Ectodermal cell (in vitro differentiated cells): Measurements from ENCODE around the gene MOG.

Source experiments
- H3K27ac ChIP-seq: 2 replicates; pipeline ENCODE4 v1.7.0; 2013; ENCODE audit warnings: mild to moderate bottlenecking, low read depth, low read length; ENCODE audit not compliant: insufficient read depth, poor library complexity, severe bottlenecking
- H3K27me3 ChIP-seq: 2 replicates; pipeline ENCODE4 v1.7.0; 2013; ENCODE audit warnings: mild to moderate bottlenecking, low read length; ENCODE audit not compliant: insufficient read depth, control insufficient read depth, poor library complexity, severe bottlenecking
- H3K36me3 ChIP-seq: one replicate; pipeline ENCODE4 v1.7.0; 2013; ENCODE audit warnings: low read length; ENCODE audit not compliant: control insufficient read depth, insufficient read depth
- H3K4me1 ChIP-seq: one replicate; pipeline ENCODE4 v1.7.0; 2013; ENCODE audit warnings: low read length; ENCODE audit not compliant: control insufficient read depth, insufficient read depth
- H3K4me3 ChIP-seq: 2 replicates; pipeline ENCODE4 v1.7.0; 2013; ENCODE audit warnings: low read depth, low read length, control low read depth; ENCODE audit not compliant: insufficient read depth
- H3K9me3 ChIP-seq: 2 replicates; pipeline ENCODE4 v1.7.0; 2013; ENCODE audit warnings: mild to moderate bottlenecking, low read length, moderate library complexity; ENCODE audit not compliant: control insufficient read depth
- WGBS, 2 experiments: methylation state at CpG; one replicate each; pipeline ENCODE4 v1.1.7; 2013; ENCODE audit warnings: missing lambda C conversion rate in 2 of 2; 5-methylcytosine and 5-hydroxymethylcytosine counted together

MOG gene

DNA sequence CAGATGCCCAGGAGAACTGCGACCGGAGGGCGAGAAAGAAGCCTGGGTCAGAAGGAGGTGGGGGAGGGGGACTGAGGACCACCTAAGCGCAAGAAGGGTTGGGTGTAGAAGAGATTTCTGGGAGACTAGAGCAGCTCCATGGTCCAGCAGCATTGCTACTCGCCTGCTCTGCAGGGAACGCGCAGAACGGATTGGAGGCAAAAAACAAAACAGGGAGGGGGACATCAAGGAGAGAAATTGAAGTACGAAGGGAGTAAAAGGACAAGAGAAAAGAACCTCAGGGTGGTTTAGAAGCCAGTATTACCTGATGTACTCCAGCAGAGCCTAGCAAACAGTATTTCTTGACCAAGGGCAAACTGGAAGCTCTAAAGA lies 23.4 kb upstream of the MOG start:
- WGBS, 2 experiments = 1% methylated on average over 9 of the region's 9 CpGs

DNA sequence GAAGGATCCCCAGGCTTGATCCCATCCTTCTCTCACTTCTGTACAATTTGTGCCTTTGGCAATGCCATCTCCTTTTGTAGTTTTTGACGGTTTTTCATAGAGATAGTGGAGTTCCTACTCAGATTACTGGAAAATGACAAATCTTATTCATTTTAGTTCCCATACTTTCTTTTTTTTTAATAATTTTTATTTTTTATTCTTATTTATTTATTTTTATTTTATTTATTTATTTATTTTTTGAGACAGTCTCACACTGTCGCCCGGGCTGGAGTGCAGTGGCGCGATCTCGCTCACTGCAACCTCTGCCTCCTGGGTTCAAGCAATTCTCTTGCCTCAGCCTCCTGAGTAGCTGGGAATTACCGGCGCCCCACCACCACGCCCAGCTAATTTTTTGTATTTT lies 19.6 kb upstream of the MOG start:
- Histone ChIP-seq H3K4me1 (no peaks in the 10 kb centered on the region), H3K4me3 (no peak overlapping the region), H3K36me3 (no peaks in the 10 kb centered on the region), H3K9me3 (no peaks in the 10 kb centered on the region), H3K27ac (no peak overlapping the region), H3K27me3 (peaks cover under 1% of the 10 kb centered on the region)
- 92 to 95% methylated on average over 8 to 9 of the region's 9 CpGs for WGBS, 2 experiments

More for the DNA sequence above, 23.4 kb upstream of the MOG start:
- no peaks in the 10 kb centered on the region for H3K36me3 ChIP-seq
- peaks cover 26% of the 10 kb centered on the region for H3K4me1 ChIP-seq
- peak overlapping the region; percentile 83 for H3K27ac ChIP-seq
- peaks cover 31% of the 10 kb centered on the region for H3K27me3 ChIP-seq
- no peaks in the 10 kb centered on the region for H3K9me3 ChIP-seq
- peak overlapping the region; percentile 66 for H3K4me3 ChIP-seq

DNA sequence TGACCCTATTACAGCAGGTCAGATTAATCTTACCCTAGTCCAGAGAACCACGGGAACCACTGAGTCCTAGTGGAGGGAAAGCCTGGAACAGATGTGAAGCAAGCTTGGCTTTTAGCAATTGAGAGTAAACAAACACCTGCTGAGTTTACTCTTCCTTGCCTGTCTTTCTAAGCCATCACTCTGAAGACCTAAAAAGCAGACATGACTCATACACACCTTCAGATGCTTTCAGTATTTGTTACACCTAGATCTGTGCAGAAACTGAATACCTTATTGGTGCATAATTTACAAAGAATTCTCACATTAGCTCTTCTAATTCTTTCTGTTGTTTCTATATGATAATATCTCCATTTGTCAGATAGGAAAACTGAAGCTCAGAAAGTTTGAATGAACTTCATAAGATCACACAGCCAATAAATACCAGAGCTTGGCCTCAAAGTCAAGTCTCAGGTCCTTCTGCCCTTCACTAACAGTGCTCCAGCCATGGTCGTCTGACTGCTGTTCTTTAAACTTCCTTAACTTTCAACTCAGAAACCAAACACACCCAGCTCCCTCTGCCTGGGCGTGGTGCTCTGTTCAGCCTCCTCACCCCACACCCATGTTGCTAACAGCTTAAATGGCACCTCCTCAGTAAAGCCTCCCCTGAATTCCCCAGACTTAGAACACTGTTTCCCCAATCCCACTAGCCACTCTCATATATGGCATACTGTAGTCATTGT lies 15.3 kb upstream of the MOG start:
- H3K4me1 ChIP-seq = no peaks in the 10 kb centered on the region
- H3K9me3 ChIP-seq = no peaks in the 10 kb centered on the region
- H3K27ac ChIP-seq = no peak overlapping the region
- H3K36me3 ChIP-seq = no peaks in the 10 kb centered on the region
- H3K4me3 ChIP-seq = no peak overlapping the region
- no peaks in the 10 kb centered on the region for H3K27me3 ChIP-seq
- WGBS, 2 experiments = 50 to 52% methylated on average over 3 of the region's 3 CpGs

DNA sequence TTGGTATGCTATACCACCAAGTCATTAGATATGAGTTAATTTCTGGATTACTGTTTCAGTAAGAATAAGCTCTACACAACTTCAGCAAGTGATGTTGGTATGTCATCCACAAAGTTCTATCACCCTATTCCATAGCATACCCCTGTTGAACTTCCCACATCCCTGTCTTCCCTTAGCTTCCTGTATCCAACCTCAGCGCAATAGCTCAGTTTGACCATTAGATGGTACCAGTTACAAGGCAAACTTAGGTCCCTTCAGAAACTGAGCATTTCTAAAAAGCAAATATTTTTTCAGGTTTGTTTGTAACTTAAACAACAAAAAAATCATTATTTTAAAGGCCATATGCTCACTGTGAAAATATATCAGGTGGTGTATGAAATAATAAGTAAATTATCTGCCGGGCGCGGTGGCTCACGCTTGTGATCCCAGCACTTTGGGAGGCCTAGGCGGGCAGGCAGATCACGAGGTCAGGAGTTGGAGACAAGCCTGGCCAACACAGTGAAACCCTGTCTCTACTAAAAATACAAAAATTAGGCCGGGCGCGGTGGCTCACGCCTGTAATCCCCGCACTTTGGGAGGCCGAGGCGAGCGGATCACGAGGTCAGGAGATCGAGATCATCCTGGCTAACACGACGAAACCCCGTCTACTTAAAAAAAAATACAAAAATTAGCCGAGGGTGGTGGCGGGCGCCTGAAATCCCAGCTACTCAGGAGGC lies 8.8 kb upstream of the MOG start:
- no peaks in the 10 kb centered on the region for H3K27me3 ChIP-seq
- no peak overlapping the region for H3K4me3 ChIP-seq
- H3K27ac ChIP-seq = no peak overlapping the region
- H3K36me3 ChIP-seq = no peaks in the 10 kb centered on the region
- H3K9me3 ChIP-seq = no peaks in the 10 kb centered on the region
- 88 to 89% methylated on average over 23 of the region's 23 CpGs for WGBS, 2 experiments
- no peaks in the 10 kb centered on the region for H3K4me1 ChIP-seq

DNA sequence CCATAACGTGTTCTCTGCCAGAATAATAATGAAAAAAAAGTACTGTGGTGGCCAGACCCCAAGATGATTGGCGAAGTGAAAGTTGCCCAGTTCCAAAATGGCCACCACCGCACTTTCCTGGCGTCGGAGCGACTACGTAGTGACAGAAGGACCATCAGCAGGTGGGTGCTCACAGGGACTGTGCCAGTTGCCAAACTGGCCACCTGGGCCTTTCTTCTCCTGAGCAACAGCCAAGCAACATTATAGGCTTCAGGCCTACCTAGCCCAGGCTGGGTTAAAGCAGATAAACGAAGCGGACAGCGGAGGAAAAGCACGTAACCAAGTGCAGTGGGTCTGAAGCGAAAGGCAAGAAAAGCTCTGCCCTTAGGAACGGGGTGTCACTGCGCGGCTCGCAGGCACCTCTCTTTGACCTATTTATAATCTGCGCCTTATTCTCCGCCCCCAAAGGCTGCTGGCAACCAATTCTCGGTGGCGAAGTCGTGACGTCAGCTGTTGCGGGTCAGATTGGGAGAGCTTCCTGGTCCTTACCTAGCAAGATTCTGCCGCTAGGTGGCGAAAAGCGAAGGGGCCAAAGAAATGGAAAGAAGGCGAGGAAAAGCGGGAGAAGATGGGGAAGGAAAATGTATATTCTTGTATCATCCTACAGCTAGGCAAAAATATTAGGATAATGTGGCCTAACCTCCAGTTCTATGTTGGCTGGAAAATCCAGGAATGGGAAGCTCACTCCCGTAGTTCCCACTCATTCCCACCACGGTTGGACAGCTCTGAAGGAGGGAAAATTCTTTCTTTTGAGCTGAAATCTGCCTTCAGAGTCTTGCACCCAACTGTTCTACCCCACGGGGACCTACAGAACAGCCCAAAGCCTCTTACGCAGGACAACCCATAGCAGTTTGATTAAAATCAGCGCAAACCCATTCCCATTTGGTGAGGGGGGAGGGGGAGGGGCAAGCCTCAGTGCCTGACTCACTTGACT lies 6.9 kb upstream of the MOG start:
- WGBS, 2 experiments = 14 to 15% methylated on average over 32 to 33 of the region's 33 CpGs
- H3K27ac ChIP-seq = peak overlapping the region; percentile 83

DNA sequence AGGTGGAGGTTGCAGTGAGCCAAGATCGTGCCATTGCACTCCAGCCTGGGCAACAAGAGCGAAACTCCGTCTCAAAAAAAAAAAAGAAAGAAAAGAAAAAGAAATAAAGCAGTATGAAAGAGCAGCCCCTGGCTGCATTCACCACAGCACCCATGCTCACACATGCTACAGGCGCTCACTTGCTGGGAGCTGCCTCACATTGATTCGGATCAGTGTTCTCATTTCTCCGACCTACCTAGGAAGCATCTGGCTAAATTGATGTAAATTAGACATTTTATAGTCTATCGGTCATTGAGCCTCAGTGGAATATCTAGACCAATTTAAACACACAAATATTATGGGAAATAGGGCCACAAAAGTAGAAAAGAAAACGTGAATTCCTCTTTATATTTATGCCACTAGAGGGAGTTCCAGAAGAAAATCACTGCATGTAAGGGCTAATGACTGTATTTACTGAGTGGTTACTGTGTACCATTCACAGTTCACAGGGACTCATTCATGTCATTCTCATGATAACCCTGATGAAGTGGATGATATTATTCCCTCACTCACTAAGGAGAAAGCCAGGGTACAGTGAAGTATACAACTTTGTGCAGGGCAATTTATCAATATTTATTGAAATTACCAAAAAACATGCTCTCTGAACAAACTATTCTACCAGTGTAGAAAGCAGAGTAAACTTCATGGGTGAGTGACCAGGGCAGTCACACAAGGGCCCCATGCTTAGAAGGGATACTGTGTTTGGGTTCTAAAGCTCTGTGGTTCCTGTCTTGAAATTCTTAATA lies 5.3 kb upstream of the MOG start:
- WGBS, 2 experiments = 78 to 89% methylated on average over 6 to 7 of the region's 8 CpGs
- Histone ChIP-seq H3K36me3 (no peaks in the 10 kb centered on the region), H3K4me1 (no peaks in the 10 kb centered on the region), H3K27me3 (no peaks in the 10 kb centered on the region), H3K27ac (no peak overlapping the region), H3K4me3 (no peak overlapping the region), H3K9me3 (no peaks in the 10 kb centered on the region)

More for the DNA sequence above, 6.9 kb upstream of the MOG start:
- H3K27me3 ChIP-seq = no peaks in the 10 kb centered on the region
- no peaks in the 10 kb centered on the region for H3K9me3 ChIP-seq
- H3K4me1 ChIP-seq = no peaks in the 10 kb centered on the region
- H3K4me3 ChIP-seq = peak overlapping the region; percentile 50
- no peaks in the 10 kb centered on the region for H3K36me3 ChIP-seq

DNA sequence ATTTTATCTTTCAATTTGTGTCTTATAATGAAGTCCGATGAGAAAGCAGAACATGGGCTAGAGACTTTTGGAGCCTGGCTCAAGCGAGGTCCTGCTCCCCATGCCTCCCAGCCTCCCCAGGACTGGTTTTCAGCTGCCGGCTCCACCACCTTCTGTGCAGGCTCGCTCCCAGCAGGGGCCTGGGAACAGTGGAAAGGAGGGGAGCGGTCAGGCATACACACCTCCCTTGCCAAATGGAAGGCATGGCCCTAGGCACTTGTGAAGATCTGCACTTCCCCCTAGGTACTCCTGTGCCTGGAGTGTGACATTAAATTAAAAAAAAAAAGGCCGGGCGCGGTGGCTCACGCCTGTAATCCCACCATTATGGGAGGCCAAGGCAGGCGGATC lies 4.7 kb upstream of the MOG start:
- Histone ChIP-seq H3K9me3 (no peaks in the 10 kb centered on the region), H3K27me3 (no peaks in the 10 kb centered on the region), H3K36me3 (no peaks in the 10 kb centered on the region), H3K4me3 (no peak overlapping the region), H3K27ac (no peak overlapping the region), H3K4me1 (no peaks in the 10 kb centered on the region)
- WGBS, 2 experiments = 81 to 83% methylated on average over 10 of the region's 10 CpGs

DNA sequence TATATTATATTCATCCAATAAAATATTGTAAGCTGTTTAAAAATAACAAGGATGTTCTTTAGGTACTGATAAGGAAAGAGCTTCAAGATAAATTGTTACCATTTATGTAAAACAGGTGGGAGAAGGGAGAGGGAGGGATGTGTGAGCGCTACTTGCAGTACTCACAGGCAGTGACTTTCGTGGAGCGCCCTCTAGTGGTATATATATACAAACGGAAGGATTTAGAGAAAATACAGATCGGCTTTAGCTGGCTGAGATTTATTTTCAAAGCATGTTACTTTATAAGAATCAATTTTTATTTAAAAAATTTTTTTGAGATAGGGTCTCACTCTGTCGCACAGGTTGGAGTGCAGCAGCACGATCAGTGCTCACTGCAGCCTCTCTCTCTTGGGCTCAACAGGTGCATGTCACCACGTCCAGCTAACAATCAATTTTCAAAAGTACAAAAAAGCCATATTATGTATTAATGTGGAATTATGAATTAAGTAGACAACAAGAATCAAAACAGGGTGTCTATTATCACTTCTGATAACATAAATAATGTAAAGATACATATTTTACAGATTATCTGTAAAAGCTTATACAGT lies 3.3 kb upstream of the MOG start:
- Histone ChIP-seq H3K4me3 (no peak overlapping the region), H3K36me3 (no peaks in the 10 kb centered on the region), H3K4me1 (no peaks in the 10 kb centered on the region), H3K27ac (no peak overlapping the region), H3K9me3 (no peaks in the 10 kb centered on the region), H3K27me3 (no peaks in the 10 kb centered on the region)
- 0 to 2% methylated on average over 5 to 6 of the region's 8 CpGs for WGBS, 2 experiments

DNA sequence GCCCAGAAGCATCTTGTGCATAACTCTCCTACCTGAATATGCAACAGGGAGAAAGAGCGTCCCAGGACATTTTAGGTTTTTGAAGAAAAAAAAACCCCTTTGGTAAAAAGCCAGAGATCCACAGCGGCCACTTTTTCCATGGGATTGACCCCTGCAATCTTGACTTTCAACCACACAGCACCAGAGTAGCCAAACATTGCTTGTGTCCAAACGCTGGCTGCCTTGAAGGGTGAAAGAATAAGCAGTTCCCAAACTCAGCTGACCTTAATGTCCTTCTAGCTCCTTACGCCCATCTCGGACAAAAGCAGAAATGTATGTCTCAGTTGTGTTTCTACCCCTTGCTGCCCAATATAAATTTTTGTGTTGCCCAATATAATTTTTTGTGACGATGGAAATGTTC lies 1.2 kb upstream of the MOG start:
- Histone ChIP-seq H3K36me3 (no peaks in the 10 kb centered on the region), H3K9me3 (no peaks in the 10 kb centered on the region), H3K27me3 (no peaks in the 10 kb centered on the region), H3K4me3 (no peak overlapping the region), H3K27ac (no peak overlapping the region), H3K4me1 (no peaks in the 10 kb centered on the region)
- 90 to 92% methylated on average over 6 of the region's 6 CpGs for WGBS, 2 experiments
